Stimulated activated CD8-positive, alpha-beta memory T cell treated with anti-CD3 and anti-CD28 coated beads, Interleukin-2, amount 100 ng/mL, for 48 hours (primary cell): ENCODE measurements around the gene OR7C2.
"Not testable (repeated sequence)": the region's sequence is repeated elsewhere in the genome, so short reads cannot be mapped to it uniquely, and the experiment has no call there.

Experiments used
- DNase-seq, 2 donors: peaks; one replicate each; pipeline ENCODE4 v3.0.0-alpha.2; 2020; ENCODE audit warnings: low read depth in 2 of 2

OR7C2 gene

DNA sequence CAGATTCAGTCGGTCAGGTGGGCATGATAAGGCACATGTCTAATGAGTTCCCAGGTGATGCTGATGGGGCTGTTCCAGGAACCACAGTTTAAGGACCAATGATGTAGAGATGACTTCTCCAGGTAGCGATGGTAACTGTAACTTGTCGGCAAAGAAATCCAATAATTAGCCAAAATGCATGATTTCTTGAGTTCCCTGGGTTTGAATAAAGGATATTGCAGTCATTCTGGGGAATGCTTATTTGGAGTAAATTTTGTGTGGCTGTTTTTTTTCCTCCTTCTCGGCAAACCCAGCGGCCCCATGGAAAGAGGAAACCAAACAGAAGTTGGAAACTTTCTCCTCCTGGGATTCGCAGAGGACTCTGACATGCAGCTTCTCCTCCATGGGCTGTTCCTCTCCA is at the start of gene OR7C2:
Gene OR7C2 (plus strand): TSS at position 301 of the 400 bp plus-strand sequence. CDS start 0 bp downstream, at position 301.
- DNase-seq, result no peak

GRCh38 chr19:14901675-14902260 is 39.5 kb upstream of the OR7C2 start:
- no peak for DNase-seq

GRCh38 chr19:14906711-14907110 is 34.6 kb upstream of the OR7C2 start:
- DNase-seq, result no peak

DNA sequence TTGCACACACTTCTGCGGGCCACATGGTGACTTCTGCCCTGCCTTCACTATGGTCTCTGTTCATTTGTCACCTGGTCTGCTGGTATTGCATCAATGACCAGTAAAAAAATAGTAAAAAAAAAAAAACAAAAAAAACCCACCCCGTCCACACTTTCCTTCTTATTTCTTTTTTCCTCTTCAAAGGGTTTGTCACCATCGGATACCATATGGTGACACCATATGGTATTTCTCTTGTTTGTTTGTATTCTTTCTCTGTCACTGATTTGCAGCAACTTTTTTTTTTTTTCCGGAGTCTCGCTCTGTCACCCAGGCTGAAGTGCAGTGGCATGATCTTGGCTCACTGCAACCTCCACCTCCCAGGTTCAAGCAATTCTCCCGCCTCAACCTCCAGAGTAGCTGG is 26.2 kb upstream of the OR7C2 start:
- no peak for DNase-seq

DNA sequence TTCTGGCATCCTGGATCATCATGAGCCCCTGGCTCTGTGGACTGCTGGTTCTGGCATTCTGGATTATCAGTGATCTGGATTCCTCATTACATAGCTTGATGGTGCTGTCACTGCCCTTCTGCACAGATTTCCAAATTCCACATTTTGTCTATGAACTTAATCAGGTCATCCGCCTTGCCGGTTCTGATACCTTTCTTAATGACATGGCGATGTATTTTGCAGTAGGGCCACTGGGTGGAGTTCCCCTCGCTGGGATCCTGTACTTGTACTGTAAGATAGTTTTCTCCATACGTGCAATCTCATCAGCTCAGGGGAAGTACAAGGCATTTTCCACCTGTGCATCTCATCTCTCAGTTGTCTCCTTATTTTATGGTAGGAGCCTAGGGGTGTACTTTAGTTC is 24.4 kb upstream of the OR7C2 start:
- no peak for DNase-seq

- no peak for DNase-seq
These were observed 7.8 kb upstream of the OR7C2 start for GRCh38 chr19:14933506-14933905.

GRCh38 chr19:14940266-14940665 is 1.0 kb upstream of the OR7C2 start:
- no peak for DNase-seq

DNA sequence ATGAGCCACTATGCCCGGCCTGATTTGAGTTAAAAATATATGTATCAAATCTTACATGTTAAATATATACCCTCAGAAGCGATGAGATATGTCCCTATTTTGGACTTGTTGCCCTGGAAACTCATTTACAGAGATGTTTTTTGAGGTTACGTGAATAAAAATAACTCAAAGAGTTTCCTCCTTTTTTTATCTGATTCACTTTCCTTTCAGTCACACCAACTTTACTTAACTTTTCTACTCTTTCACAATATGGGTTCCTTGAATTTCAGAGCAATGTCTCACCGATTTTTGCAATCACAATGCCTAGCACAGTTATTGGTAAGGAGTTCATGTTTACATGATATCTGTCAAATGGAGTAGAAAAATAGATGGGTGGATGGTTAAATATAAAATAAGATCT is 2.3 kb downstream of the OR7C2 start:
- DNase-seq, result no peak

DNA sequence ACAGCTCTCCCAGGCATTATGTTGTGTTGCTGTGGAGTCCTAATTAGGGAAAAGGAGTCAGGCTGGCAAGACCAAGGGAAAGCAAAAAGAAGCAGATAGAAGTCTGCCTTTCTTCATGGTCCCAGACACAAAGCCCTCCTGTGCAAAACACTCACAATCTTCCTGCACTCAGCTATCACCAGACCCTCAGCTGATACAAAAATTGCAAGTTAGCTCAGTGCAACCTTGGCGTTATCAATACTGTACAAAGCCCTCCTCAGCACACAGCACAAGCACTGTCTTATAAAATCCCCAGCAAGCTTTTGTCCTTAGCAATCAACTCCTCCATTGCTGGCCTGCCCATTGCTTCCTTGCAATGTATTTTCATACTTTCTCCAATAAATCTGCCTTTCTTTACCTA is 3.2 kb downstream of the OR7C2 start:
- DNase-seq, result no peak

DNA sequence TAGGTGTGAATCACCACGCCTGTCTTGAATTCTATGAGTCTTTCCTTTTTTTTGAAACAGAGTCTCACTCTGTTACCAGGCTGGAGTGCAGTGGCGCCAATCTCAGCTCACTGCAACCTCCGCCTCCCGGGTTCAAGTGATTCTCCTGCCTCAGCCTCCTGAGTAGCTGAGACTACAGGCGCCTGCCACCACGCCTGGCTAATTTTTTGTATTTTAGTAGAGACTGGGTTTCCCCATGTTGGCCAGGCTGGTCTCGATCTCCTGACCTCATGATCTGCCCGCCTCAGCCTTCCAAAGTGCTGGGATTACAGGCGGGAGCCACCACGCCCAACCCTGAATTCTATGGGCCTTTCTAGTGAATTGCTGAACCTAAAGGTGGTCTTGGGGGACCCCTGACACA is 8.1 kb downstream of the OR7C2 start:
- DNase-seq, result not testable (repeated sequence)

DNA sequence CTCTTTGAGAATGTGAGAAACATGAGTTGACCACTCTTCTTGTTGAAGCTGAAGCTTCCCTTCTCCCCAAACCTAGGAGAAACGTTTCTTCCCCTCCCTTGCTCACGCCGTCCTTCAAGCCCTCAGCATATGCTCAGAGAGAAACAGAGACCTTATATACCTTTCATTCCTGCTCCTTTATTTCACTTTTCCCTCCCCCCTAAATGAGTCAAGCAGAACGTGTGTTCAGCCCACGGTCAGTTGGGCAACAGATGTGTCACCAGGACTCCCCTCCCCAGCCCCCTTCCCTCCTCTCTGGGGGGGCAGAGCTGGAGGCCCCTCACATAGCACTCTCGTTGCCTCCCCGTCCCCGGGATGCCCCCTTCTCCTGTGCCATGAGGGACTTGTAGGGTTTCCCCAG is 8.6 kb downstream of the OR7C2 start:
- no peak for DNase-seq

DNA sequence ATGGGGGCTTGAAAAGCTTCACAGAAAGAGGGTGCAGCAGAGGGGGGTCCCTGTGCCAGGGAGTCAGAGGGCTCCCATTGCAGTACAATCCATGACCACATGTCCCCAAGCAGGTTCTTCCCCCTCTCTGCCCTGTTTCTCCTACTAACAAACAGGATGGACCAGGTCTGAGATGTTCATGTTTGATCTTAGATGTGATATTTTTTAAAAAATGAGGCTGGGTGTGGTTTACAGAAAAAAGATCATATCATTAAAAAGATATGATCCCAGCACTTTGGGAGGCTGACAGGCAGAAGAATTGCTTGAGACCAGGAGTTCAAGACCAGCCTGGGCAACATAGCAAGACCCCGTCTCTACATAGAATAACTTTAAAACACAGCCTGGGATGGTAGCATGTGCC is 9.1 kb downstream of the OR7C2 start:
- DNase-seq, result no peak

DNA sequence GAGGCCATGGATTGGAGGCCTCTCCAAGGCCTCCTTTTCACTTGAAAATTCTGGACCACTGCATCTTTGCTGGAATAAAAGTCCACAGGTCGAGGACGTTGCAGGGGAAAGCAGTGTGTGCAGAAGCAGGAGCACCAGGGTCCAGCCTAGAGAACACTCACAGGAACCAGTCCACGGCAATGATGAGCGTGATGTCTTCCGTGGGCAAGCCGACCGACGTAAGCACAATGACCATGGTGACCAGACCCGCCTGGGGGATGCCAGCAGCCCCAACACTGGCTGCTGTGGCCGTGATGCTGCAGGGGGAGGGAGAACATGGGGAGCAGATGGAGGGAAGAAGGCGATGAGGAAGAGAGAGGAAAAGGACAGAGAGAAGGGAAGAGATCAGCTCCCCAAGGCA is 11.5 kb downstream of the OR7C2 start:
- no peak for DNase-seq

GRCh38 chr19:14954071-14954655 is 12.9 kb downstream of the OR7C2 start:
- DNase-seq, result no peak

DNA sequence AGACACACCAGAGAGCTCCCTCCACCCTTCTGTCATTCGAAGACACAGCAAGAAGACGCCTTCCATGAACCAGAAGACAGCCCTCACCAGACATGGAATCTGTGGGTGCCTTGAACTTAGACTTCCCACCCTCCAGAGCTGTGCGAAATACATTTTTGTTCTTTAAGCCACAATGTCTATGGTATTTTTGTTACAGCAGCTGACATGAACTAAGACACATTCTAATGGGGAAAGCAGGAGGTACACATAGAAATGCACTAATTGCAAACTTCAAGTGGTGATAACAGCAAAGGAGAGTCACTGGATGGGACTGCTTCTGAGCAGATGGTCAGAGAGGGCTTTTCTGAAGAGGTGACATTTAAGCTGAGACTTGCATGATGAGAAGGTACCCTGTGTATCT is 16.2 kb downstream of the OR7C2 start:
- no peak for DNase-seq

GRCh38 chr19:14959263-14959662 is 18.0 kb downstream of the OR7C2 start:
- no peak for DNase-seq

- no peak for DNase-seq
These were observed 20.8 kb downstream of the OR7C2 start for GRCh38 chr19:14961956-14962685.

GRCh38 chr19:14968247-14968646 is 27.0 kb downstream of the OR7C2 start:
- DNase-seq, result no peak

- DNase-seq, result no peak
These were observed 30.2 kb downstream of the OR7C2 start for GRCh38 chr19:14971474-14971873.

DNA sequence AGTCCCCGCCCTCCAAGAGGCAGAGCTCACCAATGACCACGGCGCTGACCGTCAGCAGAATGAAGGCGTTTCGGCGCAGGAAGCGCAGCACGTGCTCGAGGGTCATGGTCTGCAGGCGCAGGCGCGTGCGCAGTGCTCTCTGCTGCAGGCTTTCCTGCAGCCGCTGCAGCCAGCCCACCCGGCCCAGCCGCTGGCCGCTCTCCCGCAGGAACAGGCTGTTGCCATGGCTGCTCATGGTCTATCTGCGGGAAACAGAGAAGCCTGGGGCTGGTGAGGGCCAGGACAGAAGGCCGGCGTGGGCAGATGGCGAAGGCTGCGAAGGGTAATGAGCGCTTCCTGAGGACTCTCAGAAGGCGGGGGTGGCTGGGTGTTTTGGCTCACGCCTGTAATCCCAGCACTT is 31.4 kb downstream of the OR7C2 start:
- DNase-seq, result no peak

DNA sequence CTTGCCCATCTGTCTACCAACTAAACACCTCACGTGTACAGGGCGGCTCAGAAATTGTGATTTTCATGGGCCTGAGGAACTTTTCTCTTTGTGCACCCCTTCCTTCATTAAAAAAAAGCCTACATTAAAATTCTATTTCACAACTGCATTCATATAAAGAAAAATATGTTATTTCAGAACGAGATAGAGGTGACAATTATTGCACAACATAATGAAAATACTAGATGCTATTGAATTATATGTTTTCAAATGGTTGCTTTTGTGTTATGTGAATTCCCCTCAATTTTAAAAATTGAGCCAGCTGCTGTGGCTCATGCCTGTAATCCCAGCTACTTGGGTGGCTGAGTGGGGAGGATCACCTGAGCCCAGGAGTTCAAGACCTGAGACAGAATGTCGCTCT is 33.2 kb downstream of the OR7C2 start:
- no peak for DNase-seq

GRCh38 chr19:14977128-14977527 is 35.8 kb downstream of the OR7C2 start:
- DNase-seq, result no peak

DNA sequence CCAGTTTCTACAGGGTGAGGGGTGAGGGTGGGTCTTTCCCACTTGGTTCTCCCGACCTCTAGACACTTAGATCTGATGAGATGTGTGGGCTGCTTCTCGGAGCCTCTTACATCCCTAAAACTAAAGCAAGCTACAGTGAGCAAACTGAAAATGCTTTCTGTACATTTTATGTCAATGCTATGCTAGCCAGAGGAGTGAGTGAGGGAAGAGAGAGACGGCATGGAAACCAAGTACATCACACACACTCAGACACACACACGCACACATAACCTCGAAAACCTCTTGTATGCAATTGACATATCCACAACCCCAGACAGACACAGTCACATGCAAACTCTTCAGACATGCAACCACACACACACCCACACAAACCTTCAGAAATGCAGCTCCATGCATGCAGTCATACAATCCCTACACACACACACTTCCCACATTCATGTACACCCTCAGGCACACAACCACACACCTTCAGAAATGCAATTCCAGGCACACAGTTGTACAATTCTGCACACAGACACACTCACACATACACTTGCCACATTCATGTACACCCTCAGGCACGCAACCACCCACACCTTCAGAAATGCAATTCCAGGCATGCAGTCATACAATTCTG is 37.0 kb downstream of the OR7C2 start:
- DNase-seq, result no peak
